ENCODE measurements around the gene HECW1.

DNA sequence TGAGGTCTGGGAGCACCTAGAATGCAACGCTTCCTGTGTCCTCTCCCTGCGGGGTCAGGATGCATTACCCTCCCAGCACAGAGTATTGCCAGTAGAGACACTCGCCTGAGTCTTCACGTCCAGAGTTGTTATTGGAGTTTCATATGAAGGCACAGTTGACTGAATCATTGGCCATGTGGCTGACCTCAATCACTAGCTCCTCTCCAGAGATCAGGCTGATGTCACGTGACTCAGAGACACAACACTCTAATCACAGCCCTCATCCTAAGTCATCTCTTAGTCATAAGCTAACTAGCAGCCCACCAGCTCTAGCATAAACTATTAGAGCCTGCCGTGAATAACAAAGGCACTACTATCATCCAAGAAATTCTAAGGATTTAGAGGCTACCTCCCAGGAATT, 107.8 kb downstream of the HECW1 start:
- TF ChIP-seq FOXP2 (optimal IDR thresholded peaks at IDR 0.05; ENCODE audit: borderline replicate concordance, extremely low read depth, extremely low read length, insufficient read depth) = no peak
- TF ChIP-seq POLR2AphosphoS5 (IDR thresholded peaks at IDR 0.05; ENCODE audit: low read depth, low read length) = no peak
- TF ChIP-seq, protein P1, sequence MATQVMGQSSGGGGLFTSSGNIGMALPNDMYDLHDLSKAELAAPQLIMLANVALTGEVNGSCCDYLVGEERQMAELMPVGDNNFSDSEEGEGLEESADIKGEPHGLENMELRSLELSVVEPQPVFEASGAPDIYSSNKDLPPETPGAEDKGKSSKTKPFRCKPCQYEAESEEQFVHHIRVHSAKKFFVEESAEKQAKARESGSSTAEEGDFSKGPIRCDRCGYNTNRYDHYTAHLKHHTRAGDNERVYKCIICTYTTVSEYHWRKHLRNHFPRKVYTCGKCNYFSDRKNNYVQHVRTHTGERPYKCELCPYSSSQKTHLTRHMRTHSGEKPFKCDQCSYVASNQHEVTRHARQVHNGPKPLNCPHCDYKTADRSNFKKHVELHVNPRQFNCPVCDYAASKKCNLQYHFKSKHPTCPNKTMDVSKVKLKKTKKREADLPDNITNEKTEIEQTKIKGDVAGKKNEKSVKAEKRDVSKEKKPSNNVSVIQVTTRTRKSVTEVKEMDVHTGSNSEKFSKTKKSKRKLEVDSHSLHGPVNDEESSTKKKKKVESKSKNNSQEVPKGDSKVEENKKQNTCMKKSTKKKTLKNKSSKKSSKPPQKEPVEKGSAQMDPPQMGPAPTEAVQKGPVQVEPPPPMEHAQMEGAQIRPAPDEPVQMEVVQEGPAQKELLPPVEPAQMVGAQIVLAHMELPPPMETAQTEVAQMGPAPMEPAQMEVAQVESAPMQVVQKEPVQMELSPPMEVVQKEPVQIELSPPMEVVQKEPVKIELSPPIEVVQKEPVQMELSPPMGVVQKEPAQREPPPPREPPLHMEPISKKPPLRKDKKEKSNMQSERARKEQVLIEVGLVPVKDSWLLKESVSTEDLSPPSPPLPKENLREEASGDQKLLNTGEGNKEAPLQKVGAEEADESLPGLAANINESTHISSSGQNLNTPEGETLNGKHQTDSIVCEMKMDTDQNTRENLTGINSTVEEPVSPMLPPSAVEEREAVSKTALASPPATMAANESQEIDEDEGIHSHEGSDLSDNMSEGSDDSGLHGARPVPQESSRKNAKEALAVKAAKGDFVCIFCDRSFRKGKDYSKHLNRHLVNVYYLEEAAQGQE (IDR thresholded peaks at IDR 0.05; ENCODE audit: insufficient read depth in 1 of 2, low read depth in 2 of 2, low read length in 2 of 2) = no peak
- TF ChIP-seq TAF1 (IDR thresholded peaks at IDR 0.05; ENCODE audit: borderline replicate concordance, insufficient read depth, low read length) = no peak
